ENCODE results near the gene SPIN1.

The SPIN1 gene

GRCh38 chr9:88436379-88436778, 48.1 kb downstream of the SPIN1 start:
- DNase-seq (ENCODE audit: low read depth), result no peak

GRCh38 chr9:88437210-88438146, 49.2 kb downstream of the SPIN1 start:
- no peak for DNase-seq (ENCODE audit: low read depth)

- DNase-seq (ENCODE audit: low read depth), result no peak
These were observed 50.6 kb downstream of the SPIN1 start for GRCh38 chr9:88438811-88439210.

- no peak for DNase-seq (ENCODE audit: low read depth)
These were observed 53.2 kb downstream of the SPIN1 start for GRCh38 chr9:88441301-88442007.

- DNase-seq (ENCODE audit: low read depth), result no peak
These were observed 55.4 kb downstream of the SPIN1 start for GRCh38 chr9:88443480-88444113.

- DNase-seq (ENCODE audit: low read depth), result no peak
These were observed 58.5 kb downstream of the SPIN1 start for GRCh38 chr9:88446728-88447127.

- no peak for DNase-seq (ENCODE audit: low read depth)
These were observed 59.2 kb downstream of the SPIN1 start for GRCh38 chr9:88447431-88447830.

- DNase-seq (ENCODE audit: low read depth), result no peak
These were observed 62.9 kb downstream of the SPIN1 start for GRCh38 chr9:88451160-88451559.

- DNase-seq (ENCODE audit: low read depth), result peak; percentile 67
These were observed 70.6 kb downstream of the SPIN1 start for GRCh38 chr9:88458716-88459465.

GRCh38 chr9:88460587-88461332, 72.5 kb downstream of the SPIN1 start:
- no peak for DNase-seq (ENCODE audit: low read depth)

- DNase-seq (ENCODE audit: low read depth), result no peak
These were observed 73.9 kb downstream of the SPIN1 start for GRCh38 chr9:88462191-88462590.

- DNase-seq (ENCODE audit: low read depth), result no peak
These were observed 76.6 kb downstream of the SPIN1 start for GRCh38 chr9:88464851-88465250.

GRCh38 chr9:88468226-88468625, 80.0 kb downstream of the SPIN1 start:
- DNase-seq (ENCODE audit: low read depth), result no peak

GRCh38 chr9:88476491-88477271, 88.4 kb downstream of the SPIN1 start:
- peak; percentile 31 for DNase-seq (ENCODE audit: low read depth)

GRCh38 chr9:88477300-88477751, 89.1 kb downstream of the SPIN1 start:
- peak; percentile 97 for DNase-seq (ENCODE audit: low read depth)

GRCh38 chr9:88478246-88478645, 90.0 kb downstream of the SPIN1 start:
- no peak for DNase-seq (ENCODE audit: low read depth)

- no peak for DNase-seq (ENCODE audit: low read depth)
These were observed 93.7 kb downstream of the SPIN1 start for GRCh38 chr9:88481933-88482332.

- DNase-seq (ENCODE audit: low read depth), result no peak
These were observed 99.9 kb downstream of the SPIN1 start for GRCh38 chr9:88488166-88488565.

GRCh38 chr9:88494983-88495721, 106.9 kb downstream of the SPIN1 start:
- DNase-seq (ENCODE audit: low read depth), result no peak

GRCh38 chr9:88497224-88497623, 109.0 kb downstream of the SPIN1 start:
- DNase-seq (ENCODE audit: low read depth), result no peak
